Measurements from ENCODE around the gene RND2. TPM values are rescaled to one million over a fixed set of nuclear protein-coding genes. Genes with fewer than 3 reads are reported as not detected.

RND2 gene
- polyA plus RNA-seq, 3 donors, result not detected

DNA sequence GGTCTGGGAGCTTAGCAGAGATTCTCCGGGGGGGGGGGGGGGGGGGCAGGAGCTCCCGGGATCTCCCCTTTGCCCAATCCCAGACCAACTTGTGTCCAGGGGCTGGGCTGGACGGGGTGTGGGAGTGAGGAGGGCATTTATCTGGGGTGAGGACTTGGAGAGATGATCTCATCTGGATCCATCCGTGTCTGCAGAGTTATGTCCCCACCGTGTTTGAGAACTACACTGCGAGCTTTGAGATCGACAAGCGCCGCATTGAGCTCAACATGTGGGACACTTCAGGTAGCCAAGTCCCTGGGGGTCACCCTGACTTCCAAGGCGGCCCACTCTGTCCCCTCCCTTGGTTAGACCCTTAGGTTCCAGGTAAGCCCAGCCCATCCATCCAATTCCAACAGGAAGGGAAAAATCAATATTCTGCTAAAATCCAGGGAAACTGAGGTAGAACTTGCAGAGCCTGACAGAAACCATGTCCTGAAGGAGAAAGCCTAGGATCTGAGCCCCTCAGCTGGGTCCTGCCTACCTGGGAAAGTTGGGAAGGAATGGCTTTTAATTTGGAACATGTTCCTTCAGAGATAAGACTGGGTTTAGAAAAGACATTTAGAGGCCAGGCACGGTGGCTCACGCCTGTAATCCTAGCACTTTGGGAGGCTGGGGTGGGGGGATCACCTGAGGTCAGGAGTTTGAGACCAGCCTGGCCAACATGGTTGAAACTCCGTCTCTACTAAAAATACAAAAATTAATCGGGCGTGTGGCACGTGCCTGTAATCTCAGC lies 921 bp downstream of the RND2 start:
- Histone ChIP-seq H3K79me2 (ENCODE audit: insufficient read depth, low read length) (peaks cover 9% of the 10 kb centered on the region), H3K27me3 (ENCODE audit: control insufficient read depth in 2 of 2, insufficient read depth in 2 of 2, low read length in 2 of 2) (peaks cover 0 to 15% of the 10 kb centered on the region in 2 donors), H4K20me1 (ENCODE audit: insufficient read depth, low read length) (no peaks in the 10 kb centered on the region), H3K27ac (ENCODE audit: low read depth in 1 of 2, low read length in 2 of 2) (no peak overlapping the region), H2AFZ (ENCODE audit: insufficient read depth, low read depth, low read length, poor library complexity, severe bottlenecking) (no peak overlapping the region), H3K4me1 (ENCODE audit: control insufficient read depth in 1 of 2, insufficient read depth in 2 of 2, low read length in 2 of 2) (peaks cover 22 to 36% of the 10 kb centered on the region in 2 donors), H3K4me3 (replicated peaks in 1 of 3; ENCODE audit: low read depth in 2 of 3, low read length in 3 of 3) (no peak overlapping the region), H3K36me3 (replicated peaks in 1 of 2; ENCODE audit: control insufficient read depth in 1 of 2, insufficient read depth in 2 of 2, low read length in 2 of 2) (no peaks in the 10 kb centered on the region), H3K9me3 (replicated peaks in 1 of 2; ENCODE audit: control insufficient read depth in 1 of 2, insufficient read depth in 1 of 2, low read length in 2 of 2) (no peaks in the 10 kb centered on the region), H3K4me2 (replicated peaks; ENCODE audit: extremely low read depth, low read length, poor library complexity, severe bottlenecking) (no peak overlapping the region), H3K9ac (ENCODE audit: insufficient read depth, low read length, poor library complexity, severe bottlenecking) (no peak overlapping the region)
- Mint-ChIP-seq H3K27me3 (ENCODE audit: low read depth in 3 of 3) (peaks cover 8 to 30% (median 16%) of the 10 kb centered on the region in 3 donors), H3K27ac (no peak overlapping the region), H3K4me1 (peaks cover 33% of the 10 kb centered on the region), H3K9me3 (peaks cover 0 to 3% (median 0%) of the 10 kb centered on the region in 7 donors), H3K36me3 (peaks cover 0 to 3% of the 10 kb centered on the region in 2 donors), H3K4me3 (peak overlapping the region in 1 of 2 donors; percentile 58)
- TF ChIP-seq, protein P1, sequence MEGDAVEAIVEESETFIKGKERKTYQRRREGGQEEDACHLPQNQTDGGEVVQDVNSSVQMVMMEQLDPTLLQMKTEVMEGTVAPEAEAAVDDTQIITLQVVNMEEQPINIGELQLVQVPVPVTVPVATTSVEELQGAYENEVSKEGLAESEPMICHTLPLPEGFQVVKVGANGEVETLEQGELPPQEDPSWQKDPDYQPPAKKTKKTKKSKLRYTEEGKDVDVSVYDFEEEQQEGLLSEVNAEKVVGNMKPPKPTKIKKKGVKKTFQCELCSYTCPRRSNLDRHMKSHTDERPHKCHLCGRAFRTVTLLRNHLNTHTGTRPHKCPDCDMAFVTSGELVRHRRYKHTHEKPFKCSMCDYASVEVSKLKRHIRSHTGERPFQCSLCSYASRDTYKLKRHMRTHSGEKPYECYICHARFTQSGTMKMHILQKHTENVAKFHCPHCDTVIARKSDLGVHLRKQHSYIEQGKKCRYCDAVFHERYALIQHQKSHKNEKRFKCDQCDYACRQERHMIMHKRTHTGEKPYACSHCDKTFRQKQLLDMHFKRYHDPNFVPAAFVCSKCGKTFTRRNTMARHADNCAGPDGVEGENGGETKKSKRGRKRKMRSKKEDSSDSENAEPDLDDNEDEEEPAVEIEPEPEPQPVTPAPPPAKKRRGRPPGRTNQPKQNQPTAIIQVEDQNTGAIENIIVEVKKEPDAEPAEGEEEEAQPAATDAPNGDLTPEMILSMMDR (IDR thresholded peaks at IDR 0.05), result no peak
- intact Hi-C loops (cut with micrococcal nuclease), result loop anchor here in 1 of 2 donors (10.0 kb wide), 2 partner anchors 99 to 149 kb away; partner anchors contain the start of genes BRCA1 and NBR1
- WGBS (ENCODE audit: insufficient coverage), result 76% methylated on average over 7 of the region's 16 CpGs
- DNase-seq, result no peak

DNA sequence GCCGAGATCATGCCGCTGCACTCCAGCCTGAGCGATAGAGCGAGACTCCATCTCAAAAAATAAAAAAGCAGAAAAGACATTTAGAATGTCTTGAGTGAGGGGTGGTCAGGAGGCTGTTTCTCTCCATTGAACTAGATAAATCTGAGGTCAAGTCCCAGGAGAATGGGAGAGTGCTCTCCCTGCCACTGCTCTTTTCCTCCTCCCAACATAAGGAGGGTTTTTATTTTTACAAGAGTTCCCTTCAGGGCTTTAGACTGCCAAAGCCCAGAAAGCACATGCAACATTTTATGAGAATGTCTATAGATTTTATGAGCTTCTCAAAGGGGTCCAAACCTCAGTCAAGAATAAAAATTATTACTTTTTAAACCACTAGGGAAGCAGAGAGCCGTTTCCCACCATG lies 1.6 kb downstream of the RND2 start:
- no peak overlapping the region for H3K4me3 Mint-ChIP-seq
- H2AFZ ChIP-seq (ENCODE audit: insufficient read depth, low read depth, low read length, poor library complexity, severe bottlenecking), result no peak overlapping the region
- no peak overlapping the region for H3K27ac Mint-ChIP-seq
- peaks cover 30% of the 10 kb centered on the region for H3K4me1 Mint-ChIP-seq
- H3K27me3 ChIP-seq (ENCODE audit: control insufficient read depth in 2 of 2, insufficient read depth in 2 of 2, low read length in 2 of 2), result peaks cover 0 to 15% of the 10 kb centered on the region in 2 donors
- 95% methylated on average over 4 of the region's 5 CpGs for WGBS (ENCODE audit: insufficient coverage)
- H3K36me3 Mint-ChIP-seq, result peaks cover 0 to 3% of the 10 kb centered on the region in 2 donors
- no peak for DNase-seq
- intact Hi-C loops (cut with micrococcal nuclease), result loop anchor here in 1 of 2 donors (10.0 kb wide), 2 partner anchors 98 to 148 kb away; partner anchors contain the start of genes BRCA1 and NBR1
- H3K9ac ChIP-seq (ENCODE audit: insufficient read depth, low read length, poor library complexity, severe bottlenecking), result no peak overlapping the region
- H4K20me1 ChIP-seq (ENCODE audit: insufficient read depth, low read length), result no peaks in the 10 kb centered on the region
- no peak overlapping the region for H3K27ac ChIP-seq (ENCODE audit: low read depth in 1 of 2, low read length in 2 of 2)
- H3K4me2 ChIP-seq (replicated peaks; ENCODE audit: extremely low read depth, low read length, poor library complexity, severe bottlenecking), result no peak overlapping the region
- no peaks in the 10 kb centered on the region for H3K36me3 ChIP-seq (replicated peaks in 1 of 2; ENCODE audit: control insufficient read depth in 1 of 2, insufficient read depth in 2 of 2, low read length in 2 of 2)
- H3K9me3 Mint-ChIP-seq, result peaks cover 0 to 3% (median 0%) of the 10 kb centered on the region in 7 donors
- H3K4me1 ChIP-seq (ENCODE audit: control insufficient read depth in 1 of 2, insufficient read depth in 2 of 2, low read length in 2 of 2), result peaks cover 18 to 29% of the 10 kb centered on the region in 2 donors
- H3K27me3 Mint-ChIP-seq (ENCODE audit: low read depth in 3 of 3), result peaks cover 8 to 30% (median 16%) of the 10 kb centered on the region in 3 donors
- peaks cover 7% of the 10 kb centered on the region for H3K79me2 ChIP-seq (ENCODE audit: insufficient read depth, low read length)
- H3K4me3 ChIP-seq (replicated peaks in 1 of 3; ENCODE audit: low read depth in 2 of 3, low read length in 3 of 3), result no peak overlapping the region
- no peaks in the 10 kb centered on the region for H3K9me3 ChIP-seq (replicated peaks in 1 of 2; ENCODE audit: control insufficient read depth in 1 of 2, insufficient read depth in 1 of 2, low read length in 2 of 2)
- TF ChIP-seq, protein P1 (IDR thresholded peaks at IDR 0.05), result no peak

All from CD14-positive monocyte (primary cell).